ENCODE measurements around the gene ILF2.
"Not testable (repeated sequence)": the region's sequence is repeated elsewhere in the genome, so short reads cannot be mapped to it uniquely, and the experiment has no call there.

The ILF2 gene

DNA sequence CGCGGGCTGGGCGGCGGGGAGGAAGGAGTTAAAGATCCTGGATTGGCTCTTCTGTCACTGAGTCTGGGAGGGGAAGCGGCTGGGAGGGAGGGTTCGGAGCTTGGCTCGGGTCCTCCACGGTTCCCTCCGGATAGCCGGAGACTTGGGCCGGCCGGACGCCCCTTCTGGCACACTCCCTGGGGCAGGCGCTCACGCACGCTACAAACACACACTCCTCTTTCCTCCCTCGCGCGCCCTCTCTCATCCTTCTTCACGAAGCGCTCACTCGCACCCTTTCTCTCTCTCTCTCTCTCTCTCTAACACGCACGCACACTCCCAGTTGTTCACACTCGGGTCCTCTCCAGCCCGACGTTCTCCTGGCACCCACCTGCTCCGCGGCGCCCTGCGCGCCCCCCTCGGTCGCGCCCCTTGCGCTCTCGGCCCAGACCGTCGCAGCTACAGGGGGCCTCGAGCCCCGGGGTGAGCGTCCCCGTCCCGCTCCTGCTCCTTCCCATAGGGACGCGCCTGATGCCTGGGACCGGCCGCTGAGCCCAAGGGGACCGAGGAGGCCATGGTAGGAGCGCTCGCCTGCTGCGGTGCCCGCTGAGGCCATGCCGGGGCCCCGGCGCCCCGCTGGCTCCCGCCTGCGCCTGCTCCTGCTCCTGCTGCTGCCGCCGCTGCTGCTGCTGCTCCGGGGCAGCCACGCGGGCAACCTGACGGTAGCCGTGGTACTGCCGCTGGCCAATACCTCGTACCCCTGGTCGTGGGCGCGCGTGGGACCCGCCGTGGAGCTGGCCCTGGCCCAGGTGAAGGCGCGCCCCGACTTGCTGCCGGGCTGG is 7.9 kb upstream of the ILF2 start, which contains the start of gene NPR1:
Gene NPR1, plus strand, starts transcription at position 170 of the 818 bp plus-strand sequence. Its CDS starts 421 bp downstream, at position 591.
- peak; percentile 18 to 29 for DNase-seq

DNA sequence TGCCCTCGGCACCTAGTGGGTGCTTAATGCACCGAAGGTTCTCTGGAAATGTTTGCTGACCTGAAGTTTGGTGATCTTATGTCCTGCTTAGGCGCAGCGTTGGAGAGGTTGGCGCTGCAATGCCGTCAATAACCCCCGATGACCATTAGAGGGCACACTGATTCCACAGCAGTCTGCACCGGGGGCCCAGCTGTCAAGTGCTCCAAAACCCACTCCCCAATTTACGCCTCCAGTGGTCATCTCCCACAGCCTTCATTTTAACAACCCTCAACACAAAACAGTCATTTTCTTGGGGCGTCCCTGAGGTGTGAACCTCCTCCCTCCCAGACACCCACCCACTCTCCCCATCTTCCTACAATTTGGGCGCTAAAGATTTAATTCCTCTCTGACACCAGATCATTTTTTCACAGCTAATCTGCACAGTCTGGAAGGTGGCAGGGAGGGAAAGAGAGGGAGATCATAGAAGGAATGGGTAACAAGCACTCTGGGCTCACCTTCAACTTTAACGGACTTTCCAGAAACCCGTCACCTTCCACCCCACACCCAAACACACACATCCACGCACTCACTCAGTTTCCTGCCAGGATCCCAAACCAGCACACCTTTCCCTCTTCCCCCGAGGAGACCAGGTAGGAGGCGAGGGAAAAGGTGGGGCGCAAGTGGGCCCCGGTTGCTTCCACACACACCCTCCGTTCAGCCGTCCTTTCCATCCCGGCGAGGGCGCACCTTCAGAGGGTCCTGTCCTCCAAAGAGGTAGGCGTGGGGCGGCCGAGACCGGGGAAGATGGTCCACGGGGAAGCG is 7.1 kb upstream of the ILF2 start:
- DNase-seq = peak; percentile 39 to 50

DNA sequence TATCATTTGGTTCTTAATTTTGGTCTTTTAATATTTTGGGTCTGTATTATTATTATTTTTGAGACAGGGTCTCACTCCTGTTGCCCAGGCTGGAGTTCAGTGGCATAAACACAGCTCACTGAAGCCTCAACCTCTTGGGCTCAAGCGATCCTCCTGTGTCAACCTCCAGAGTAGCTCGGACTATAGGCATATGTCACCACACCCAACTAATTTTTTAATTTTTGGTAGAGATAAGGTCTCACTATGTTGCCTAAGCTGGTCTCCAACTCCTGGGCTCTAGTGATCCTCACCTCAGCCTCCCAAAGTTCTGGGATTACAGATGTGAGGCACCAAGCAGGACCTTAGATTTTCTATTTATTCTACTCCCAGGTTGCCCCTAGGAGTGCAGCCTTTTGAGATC is 2.7 kb upstream of the ILF2 start:
- DNase-seq = no peak

DNA sequence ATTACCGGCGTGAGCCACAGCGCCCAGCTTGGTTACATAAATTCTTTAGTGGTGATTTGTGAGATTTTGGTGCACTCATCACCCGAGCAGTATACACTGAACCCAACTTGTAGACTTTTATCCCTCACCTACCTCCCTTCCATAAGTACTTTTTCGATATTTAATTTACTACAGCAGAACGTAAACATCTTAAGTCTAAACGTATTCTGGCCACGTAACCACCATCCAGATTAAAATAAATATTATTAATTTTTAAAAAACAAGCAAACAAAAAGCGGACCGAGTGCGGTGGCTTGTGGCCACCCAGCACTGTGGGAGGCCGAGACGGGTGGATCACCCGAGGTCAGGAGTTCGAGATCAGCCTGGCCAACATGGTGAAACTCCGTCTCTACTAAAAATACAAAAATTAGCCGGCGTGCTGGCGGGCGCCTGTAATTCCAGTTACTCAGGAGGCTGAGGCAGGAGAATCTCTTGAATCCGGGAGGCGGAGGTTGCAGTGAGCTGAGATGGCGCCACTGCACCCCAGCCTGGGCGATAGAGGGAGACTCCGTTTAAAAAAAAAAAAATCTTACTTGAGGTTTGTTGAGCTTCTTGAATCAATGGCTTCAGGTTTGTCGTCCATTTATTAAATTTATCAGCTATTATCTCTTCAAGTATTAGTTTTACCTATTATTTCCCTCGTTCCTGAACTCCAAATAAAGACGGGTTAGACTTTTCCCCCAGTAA is 998 bp upstream of the ILF2 start:
- peak; percentile 32 to 38 for DNase-seq

DNA sequence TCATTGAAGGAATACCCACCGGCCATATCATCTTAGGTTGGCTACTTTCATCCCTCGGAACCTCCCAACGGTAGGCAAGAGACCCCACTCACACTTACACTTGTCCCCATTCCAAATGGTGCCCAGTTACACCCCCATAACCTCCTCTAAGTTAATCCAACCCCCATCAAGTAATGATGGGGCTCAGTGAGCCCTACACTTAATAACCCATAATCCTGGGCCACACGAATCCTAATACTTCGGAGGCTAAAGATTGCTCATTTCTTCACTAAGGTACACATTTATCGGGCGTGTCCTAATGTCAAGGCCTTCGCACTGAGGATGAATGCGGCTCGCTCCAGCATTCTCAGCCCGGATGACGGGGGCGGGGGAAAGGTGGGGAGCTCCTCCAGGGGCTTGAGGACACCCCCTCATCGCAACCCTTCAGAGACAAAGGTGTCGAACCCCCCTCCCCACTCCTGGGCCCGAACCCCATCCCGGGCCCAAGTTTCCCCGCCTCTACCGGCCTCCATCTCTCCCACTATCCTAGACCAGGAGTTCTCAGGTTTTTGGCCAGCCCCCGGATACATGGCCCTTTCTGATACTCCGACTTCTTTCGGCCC is 435 bp downstream of the ILF2 start:
- peak; percentile 35 to 42 for DNase-seq

DNA sequence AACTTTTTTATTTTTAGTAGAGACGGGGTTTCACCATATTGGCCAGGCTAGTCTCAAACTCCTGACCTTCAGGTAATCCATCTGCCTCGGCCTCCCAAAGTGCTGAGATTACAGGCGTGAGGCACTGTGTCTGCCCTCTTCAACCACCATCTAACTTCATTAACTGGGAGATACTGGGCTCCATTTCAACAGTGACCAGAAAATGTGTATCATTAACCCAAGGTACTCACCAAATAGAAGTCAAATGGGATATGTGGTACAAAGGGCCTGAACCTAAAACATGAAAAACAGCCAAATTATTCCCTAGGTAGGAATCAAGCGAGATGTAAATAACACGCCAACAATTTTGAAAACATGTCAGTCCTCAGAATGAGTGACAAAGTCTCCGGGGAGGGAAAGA is 1.2 kb downstream of the ILF2 start:
- DNase-seq = no peak

DNA sequence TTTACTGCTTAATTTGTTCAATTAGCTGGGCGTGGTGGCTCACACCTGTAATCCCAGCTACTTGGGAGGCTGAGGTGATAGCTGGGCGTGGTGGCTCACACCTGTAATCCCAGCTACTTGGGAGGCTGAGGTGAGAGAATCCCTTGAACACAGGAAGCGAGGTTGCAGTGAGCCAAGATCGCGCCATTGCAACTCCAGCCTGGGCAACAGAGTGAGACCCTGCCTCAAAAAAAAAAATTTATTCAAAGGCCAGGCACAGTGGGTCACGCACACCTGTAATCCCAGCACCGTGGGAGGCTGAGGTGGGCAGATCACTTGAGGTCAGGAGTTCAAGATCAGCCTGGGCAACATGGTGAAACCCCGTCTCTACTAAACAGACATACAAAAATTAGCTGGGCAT is 2.1 kb downstream of the ILF2 start:
- not testable (repeated sequence) for DNase-seq

DNA sequence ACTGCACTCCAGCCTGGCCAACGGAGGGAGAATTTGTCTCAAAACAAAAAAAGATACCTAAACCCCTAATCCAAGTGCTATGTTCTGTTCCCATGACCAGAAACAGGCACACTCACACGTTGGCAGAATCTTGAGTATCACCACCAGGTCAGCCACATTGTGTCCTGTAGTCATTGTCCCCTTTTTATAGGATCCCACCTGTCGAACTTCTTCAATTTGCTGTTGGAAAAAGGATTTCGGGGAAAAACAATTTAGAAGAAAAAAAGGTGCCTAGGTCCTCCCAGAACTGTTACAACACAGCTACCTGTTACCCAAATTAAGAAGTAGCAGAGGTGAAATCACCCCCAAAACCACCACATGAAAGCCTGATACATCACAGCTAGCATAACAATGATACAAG is 3.4 kb downstream of the ILF2 start:
- no peak for DNase-seq

DNA sequence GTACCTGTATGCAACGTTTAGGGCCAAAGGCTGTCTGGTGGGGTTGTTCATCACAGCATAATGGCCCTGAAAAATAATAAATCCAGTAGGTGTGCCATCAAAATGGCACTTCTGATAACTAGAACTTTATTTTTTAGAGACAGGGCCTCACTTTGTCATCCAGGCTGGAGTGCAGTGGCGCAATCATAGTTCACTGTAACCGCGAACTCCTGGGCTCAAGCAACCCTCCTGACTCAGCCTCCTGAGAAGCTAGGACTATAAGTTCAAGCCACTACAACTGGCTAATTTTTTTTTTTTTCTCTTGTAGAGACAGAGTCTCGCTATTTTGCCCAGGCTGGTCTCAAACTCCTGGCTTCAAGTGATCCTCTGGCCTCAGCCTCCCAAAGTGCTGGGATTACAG is 7.6 kb downstream of the ILF2 start:
- DNase-seq = no peak

DNA sequence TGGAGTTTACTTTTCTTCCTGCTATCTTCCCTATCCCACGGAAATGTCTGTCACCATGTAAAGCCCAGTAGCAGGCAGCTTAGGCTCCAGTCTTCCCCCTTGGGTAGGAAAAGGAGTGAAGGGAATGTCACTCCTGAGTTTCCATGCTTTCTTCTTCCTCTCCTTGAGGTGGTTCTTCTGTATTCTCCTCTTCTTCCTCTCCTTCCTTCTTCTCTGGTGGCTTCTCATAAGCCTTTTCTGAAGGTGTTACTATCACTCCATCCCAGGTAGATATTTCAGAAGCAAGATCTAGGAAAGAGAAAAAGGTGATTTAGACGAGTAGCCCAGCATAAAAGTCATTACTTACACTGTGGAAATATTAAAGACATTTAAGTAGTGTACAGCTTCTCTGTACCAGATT is 8.5 kb downstream of the ILF2 start:
- DNase-seq = no peak

DNA sequence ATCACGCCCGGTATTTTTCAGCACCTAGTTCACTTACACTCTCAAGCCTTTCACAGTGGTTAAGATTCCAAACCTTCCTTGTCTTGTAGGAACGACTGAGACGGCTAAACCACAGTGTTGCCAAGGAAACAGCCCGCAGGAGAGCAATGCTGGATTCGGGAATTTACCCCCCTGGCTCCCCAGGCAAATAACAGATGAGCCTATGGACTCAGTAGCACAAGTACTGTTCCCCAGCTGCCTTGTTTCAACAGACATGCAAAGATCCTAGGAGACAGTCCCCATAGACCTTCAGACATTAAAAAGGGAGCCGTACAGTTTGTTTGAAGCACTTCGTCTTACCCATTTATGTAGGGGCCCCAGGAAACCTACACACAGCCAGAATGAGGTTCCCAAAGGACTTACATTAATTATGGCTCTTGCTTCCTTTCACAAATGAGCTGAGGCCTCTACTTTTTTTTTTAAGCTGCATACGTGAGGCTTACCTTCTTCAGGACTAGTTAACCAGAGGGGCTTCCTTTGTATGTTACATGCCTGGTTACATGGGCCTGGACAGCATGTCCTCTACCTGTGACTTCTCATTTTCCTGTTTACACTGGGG is 9.6 kb downstream of the ILF2 start:
- DNase-seq = no peak

DNA sequence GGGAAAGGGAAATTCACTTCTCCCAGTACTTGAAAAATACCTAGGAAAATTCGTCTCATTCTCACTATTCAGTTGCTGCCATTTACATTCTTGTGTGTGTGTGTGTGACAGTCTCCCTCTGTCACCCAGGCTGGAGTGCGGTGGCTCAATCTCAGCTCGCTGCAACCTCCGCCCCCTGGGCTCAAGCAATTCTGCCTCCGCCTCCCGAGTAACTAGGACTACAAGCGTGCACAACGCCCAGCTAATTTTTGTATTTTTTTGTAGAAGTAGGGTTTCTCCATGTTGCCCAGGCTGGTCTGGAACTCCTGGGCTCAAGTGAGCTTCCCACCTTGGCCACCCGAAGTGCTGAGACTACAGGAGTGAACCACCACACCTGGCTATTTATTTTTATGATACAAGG is 11.1 kb downstream of the ILF2 start:
- no peak for DNase-seq

DNA sequence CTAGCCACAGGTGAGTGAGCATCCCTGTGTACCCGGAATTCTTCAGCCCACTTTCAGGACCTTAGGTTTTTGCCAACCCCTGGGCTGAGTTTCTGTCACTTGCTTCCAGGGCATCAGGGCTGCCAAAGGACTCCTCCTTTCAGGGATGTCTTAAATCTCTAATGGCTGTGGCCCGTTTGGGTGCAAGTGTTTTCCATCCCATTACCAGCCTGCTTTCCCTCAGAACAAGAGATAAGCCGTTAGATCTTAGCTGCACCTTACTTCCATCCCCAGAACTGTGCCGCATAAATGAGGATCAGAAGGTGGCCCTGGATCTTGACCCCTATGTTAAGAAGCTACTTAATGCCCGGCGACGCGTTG is 11.6 kb downstream of the ILF2 start:
- no peak for DNase-seq

DNA sequence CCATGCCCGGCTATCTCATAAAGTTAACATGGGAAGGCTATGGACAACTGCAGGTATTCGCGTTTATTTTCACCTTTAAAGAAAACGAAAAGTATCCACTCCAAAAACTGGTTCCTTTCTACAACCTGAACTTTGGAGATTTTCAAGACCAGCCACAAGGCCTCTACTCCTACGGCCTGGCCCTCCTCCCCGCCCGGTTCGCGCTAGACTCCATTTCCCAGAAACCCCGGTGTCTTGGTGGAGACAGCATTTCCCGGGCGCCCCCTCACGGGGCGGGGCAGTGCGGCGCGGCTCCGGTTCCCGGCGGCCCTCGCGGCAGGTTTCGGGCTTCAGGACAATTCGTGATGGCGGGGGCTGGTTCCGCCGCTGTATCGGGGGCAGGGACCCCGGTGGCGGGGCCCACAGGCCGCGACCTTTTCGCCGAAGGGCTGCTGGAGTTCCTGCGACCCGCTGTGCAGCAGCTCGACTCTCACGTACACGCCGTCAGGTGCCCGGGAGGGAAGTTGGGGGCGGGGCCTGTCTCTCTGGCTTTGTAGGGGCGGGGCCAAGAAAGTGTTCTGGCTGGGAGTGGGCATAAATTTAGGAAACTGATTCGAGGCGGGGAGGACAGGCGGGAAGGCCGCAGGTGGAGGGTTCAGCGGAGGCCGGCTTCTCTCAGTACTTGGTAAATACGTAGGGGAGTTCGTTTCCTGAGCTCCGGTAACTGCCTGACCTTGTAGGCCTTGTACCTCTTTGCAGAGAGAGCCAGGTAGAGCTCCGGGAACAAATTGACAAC is 12.2 kb downstream of the ILF2 start, which contains the start of gene SNAPIN:
Gene SNAPIN, plus strand, starts transcription at position 304 of the 775 bp plus-strand sequence. Its CDS starts 41 bp downstream, at position 345.
- DNase-seq = peak; percentile 86 to 89

DNA sequence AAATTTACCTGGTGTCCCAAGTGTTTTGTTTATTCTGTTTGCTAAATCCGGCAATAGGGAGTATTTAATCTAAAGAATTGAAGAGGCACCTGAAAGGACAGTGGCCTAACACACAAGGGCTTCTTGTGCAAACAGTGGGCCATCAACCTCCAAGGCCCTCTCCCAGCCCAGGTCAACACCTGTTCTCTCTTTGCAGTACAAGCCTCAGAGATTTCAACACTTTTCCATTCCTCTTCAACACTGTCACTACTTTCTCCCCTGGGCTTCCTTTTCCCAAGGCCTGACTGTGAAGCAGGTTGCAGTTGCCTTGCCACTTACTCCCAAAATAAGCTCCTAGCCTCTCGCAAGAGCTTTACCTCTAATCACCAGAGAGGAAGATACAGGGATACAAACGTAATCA is 15.5 kb downstream of the ILF2 start:
- DNase-seq = no peak

DNA sequence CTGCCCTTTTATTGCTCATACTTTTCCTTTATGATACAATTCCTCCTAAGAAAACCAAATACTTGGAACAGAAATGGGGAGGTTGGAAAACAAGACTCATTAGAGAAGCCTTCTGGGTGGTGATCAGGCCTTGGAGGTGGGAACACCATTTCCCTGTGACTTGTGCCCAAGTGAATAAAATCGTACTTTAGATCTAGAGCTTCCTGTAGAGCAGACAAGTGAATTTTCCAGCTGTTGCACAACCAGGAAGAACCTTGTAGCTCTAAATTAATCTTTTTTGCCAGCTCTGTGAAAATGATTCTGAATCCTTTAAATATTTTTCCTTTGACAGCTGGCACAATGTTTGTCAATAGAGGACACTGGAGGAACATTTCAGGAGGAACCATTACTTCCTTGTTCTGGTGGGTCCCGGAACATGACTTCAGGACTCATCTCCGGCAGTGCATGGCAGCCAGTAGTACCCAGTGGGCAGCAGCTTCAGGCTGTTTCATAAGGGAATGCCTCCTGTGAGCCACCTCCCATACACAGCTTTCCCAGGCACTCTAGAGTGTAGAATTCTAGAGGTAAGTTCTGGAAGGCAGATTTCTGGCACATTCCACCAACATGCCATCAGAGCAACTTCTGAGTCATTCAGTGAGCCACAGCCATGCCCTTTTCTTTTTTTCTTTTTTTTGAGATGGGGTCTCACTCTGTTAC is 17.8 kb downstream of the ILF2 start:
- DNase-seq = no peak

DNA sequence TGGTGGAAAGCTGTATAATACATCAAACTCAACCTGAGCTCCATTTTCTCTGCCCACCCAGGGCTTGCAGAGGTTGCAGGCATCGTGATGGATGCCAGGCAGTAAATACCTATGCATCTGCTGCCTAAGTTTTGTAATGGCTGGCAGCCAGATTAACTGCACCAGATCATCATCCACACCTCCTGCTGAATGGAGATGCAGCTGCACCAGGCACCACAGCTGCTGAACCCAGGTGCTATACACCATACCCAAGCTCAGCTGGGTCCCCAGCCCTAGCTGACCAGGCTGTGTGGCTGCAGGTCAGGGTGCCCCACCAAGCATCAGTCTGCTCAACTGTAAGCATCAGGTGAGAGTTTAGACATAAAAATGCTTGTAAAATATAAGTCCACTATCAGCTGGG is 19.0 kb downstream of the ILF2 start:
- no peak for DNase-seq

DNA sequence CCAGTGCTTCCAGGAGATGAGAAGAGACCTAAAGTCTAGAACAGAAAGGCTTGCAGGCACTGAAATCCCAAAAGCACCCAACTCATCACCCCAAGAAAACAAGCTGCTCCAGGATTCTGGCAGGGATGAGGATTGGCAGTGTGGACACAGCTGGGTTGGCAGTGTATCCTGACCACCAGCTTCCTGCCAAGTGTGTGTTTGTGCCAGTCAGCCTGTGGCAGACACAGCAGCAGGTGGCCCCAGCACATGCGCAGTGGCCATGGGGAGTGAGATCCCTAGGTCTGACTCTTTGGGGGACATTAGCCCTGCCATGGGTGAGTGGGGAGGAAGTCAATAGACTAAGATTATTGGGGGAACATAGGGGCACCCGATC is 20.9 kb downstream of the ILF2 start:
- DNase-seq = no peak

DNA sequence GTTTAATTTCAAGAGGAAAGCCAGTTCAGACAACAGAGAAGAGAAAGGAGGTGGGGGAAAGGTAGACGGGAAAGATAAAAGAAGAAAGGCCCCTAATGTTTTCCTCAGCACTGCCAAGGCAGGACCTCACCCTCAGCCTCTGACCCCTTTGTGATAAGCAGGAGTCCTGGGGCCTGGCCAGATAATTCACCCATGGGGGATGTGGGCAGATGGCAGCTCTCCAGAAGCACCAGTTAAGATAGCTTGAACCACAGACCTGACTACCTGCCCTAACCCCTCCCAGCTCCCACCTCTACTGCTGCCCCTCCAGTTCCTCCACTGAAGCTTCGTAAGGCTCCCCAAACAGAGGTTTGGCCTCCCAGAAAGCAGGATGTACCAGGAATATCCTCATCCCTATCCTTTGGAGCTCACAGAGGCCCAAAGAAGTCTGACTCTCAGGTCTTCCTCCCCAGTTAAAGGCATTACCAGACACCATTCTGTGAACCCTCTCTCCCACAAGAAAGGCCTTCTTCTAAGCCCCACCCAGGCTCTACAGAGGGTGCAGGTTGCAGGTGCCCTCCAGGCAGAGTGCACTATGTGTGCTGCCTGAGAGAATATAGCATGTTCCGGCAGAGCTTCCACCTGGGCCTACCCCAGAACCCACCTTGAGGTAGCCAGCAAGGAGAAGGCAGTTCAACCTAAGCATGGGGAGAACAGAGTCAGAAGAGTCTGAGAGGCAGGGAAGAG is 21.5 kb downstream of the ILF2 start:
- no peak for DNase-seq

DNA sequence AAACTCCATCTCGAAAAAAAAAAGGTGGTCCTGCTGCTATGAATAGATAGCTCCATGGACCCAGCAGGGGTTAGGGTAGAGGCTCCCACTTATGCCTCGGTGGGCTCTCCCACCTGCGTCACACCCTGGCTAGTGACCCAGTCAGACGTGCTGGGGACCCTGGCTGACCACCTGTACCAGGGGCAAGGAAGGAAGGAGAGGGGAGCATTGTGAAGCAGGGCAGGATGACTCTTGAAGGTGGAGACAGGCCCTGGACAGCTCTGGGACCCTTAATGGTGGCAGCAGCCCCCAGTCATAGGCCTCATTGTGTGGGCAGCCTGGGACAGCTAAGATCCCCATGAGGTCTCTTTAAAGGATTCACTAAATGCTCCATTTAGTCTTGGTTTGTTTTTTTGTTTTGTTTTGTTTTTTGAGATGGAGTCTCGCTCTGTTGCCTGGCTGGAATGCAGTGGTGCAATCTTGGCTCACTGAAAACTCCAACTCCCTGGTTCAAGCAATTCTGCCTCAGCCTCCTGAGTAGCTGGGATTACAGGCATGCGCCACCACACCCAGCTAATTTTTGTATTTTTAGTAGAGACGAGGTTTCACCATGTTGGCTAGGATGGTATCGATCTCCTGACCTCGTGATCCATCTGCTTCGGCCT is 22.7 kb downstream of the ILF2 start:
- no peak for DNase-seq

Data from activated CD4-positive, alpha-beta T cell treated with anti-CD3 and anti-CD28 coated beads for 4 hours (primary cell).